Esophagus muscularis mucosa (tissue), 4 donors: ENCODE measurements around the gene SIRT5. TPM values are rescaled to one million over a fixed set of nuclear protein-coding genes. Genes with fewer than 3 reads are reported as not detected.

Experiments
- DNase-seq: peaks from one replicate; pipeline ENCODE4 v3.0.0-alpha.2; 2017; ENCODE audit errors: extremely low spot score
- H3K27ac ChIP-seq, 4 donors: fragments of 200-600 bp; sonication (generic); replicated peaks in 1 of 4; 1 replicate in 3 of 4; 2 replicates in 1 of 4; pipeline ENCODE4 v1.5.1; 2016 to 2019; ENCODE audit warnings: mild to moderate bottlenecking in 1 of 4
- H3K27me3 ChIP-seq, 4 donors: fragments of 200-600 bp; sonication (generic); one replicate each; pipeline versions ENCODE4 v1.5.1 to v1.6.0; 2016 to 2019
- H3K36me3 ChIP-seq, 4 donors: fragments of 200-600 bp; sonication (generic); one replicate each; pipeline ENCODE4 v1.5.1; 2016 to 2019
- H3K4me1 ChIP-seq, 4 donors: fragments of 200-600 bp; sonication (generic); one replicate each; pipeline ENCODE4 v1.5.1; 2016 to 2019
- H3K4me3 ChIP-seq, 4 donors: fragments of 200-600 bp; sonication (generic); 1 replicate in 2 of 4; 2 replicates in 2 of 4; pipeline ENCODE4 v1.5.1; 2016 to 2019; ENCODE audit warnings: mild to moderate bottlenecking in 4 of 4, moderate library complexity in 1 of 4
- H3K9me3 ChIP-seq, 4 donors: fragments of 200-600 bp; sonication (generic); 1 replicate in 3 of 4; 2 replicates in 1 of 4; pipeline ENCODE4 v1.5.1; 2016 to 2019
- CTCF ChIP-seq, 3 experiments: fragments of 200-600 bp in 2 of 3; fragments of 450-650 bp in 1 of 3; sonication (generic) in 2 of 3; IDR thresholded peaks; one replicate each; pipeline ENCODE4 v1.5.1; 2017 to 2019; ENCODE audit warnings: antibody characterized with exemption in 3 of 3, mild to moderate bottlenecking in 2 of 3, moderate library complexity in 1 of 3
- EP300 ChIP-seq: sonication (generic); formaldehyde crosslinking; IDR thresholded peaks from one replicate; pipeline ENCODE4 v1.6.1; 2017; ENCODE audit warnings: antibody characterized with exemption
- POLR2A ChIP-seq: fragments of 450-650 bp; IDR thresholded peaks from one replicate; pipeline ENCODE4 v1.6.1; 2017; ENCODE audit warnings: antibody characterized with exemption, moderate library complexity, mild to moderate bottlenecking, low read depth
- POLR2AphosphoS5 ChIP-seq, 2 donors: sonication (generic); formaldehyde crosslinking; IDR thresholded peaks; one replicate each; pipeline ENCODE4 v1.6.1; 2017; ENCODE audit warnings: antibody characterized with exemption in 2 of 2
- WGBS: methylation state at CpG from one replicate; pipeline ENCODE4 v1.1.5; 2018; 5-methylcytosine and 5-hydroxymethylcytosine counted together
- intact Hi-C: fragments of 100-400 bp; cut with DNase I; formaldehyde crosslinking; loops from one replicate; pipeline ENCODE4 v1.15.1; 2023
- total RNA-seq, 4 donors: library from RNA; depleted of rRNA; stranded (reverse); fragments of >200 nt; gene quantifications; one replicate each; pipeline versions ENCODE4 v1.1.0 to v1.2.1, GENCODE V29; 2016

The SIRT5 gene
- total RNA-seq, 4 donors from 2014 or later: 7.8 to 14.5 (median 12.6) TPM

GRCh38 chr6:13635948-13636658 lies 61.7 kb downstream of the SIRT5 start:
- 72% methylated on average over 4 of the region's 4 CpGs for WGBS
- H3K9me3 ChIP-seq: no peaks in the 10 kb centered on the region
- DNase-seq: no peak
- intact Hi-C loops: no loop called here
- H3K4me3 ChIP-seq: no peak overlapping the region
- H3K27me3 ChIP-seq: no peaks in the 10 kb centered on the region
- TF ChIP-seq POLR2AphosphoS5 (IDR thresholded peaks at IDR 0.05): no peak
- TF ChIP-seq EP300: no peak
- TF ChIP-seq CTCF (IDR thresholded peaks at IDR 0.05): no peak
- no peak for TF ChIP-seq POLR2A
- H3K27ac ChIP-seq: no peak overlapping the region
- peaks cover 17 to 73% (median 37%) of the 10 kb centered on the region in 4 donors for H3K36me3 ChIP-seq
- peaks cover 0 to 9% (median 0%) of the 10 kb centered on the region in 4 donors for H3K4me1 ChIP-seq

DNA sequence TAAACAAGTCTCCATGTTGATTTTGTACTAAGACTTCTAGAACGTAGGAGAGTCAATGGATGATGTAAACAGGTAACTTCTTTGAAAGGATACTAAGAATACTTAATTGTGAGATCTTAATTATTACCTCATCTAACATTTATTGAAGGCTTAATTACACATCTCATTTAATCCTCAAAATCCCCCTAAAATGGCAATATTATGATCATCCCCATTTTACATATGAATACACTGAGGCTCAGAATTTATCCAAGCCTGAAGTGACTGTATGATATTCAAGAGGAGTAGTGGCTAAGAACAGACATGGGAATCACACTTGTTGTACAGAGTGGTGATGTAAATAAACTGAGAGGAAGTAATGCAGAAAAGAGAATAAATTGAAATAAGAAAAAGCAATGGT lies 63.6 kb downstream of the SIRT5 start:
- Histone ChIP-seq H3K4me1 (no peaks in the 10 kb centered on the region), H3K4me3 (no peak overlapping the region), H3K36me3 (peaks cover 17 to 73% (median 28%) of the 10 kb centered on the region in 4 donors), H3K27me3 (no peaks in the 10 kb centered on the region), H3K9me3 (no peaks in the 10 kb centered on the region), H3K27ac (no peak overlapping the region)
- 94% methylated on average over 1 of the region's 1 CpG for WGBS
- intact Hi-C loops: no loop called here
- no peak for DNase-seq
- TF ChIP-seq CTCF (IDR thresholded peaks at IDR 0.05): no peak

DNA sequence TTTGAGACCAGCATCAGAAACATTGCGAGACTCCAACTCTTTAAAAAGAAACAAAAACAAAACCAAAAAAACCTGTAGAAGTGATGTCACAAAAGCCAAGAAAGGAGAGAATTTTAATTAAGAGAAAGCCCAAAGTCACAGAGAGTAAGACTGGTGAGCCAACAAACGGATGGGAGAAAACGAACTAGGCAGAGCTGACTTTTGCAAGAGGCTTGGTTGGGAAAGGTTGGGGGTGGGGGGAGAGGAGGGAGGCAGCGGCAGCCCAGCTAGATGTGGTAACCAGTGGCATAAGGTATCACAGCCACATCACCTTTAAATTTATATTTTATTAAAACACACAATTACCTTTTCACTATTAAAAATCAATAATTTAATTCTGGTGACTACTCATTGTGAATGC lies 64.2 kb downstream of the SIRT5 start:
- 89% methylated on average over 4 of the region's 4 CpGs for WGBS

GRCh38 chr6:13641315-13641714 lies 66.9 kb downstream of the SIRT5 start:
- intact Hi-C loops: no loop called here
- H3K9me3 ChIP-seq: no peaks in the 10 kb centered on the region
- no peaks in the 10 kb centered on the region for H3K27me3 ChIP-seq
- no peak overlapping the region for H3K27ac ChIP-seq
- peaks cover 17 to 78% (median 31%) of the 10 kb centered on the region in 4 donors for H3K36me3 ChIP-seq
- no peak for TF ChIP-seq CTCF (IDR thresholded peaks at IDR 0.05)
- no peak for TF ChIP-seq EP300
- no peak for TF ChIP-seq POLR2AphosphoS5 (IDR thresholded peaks at IDR 0.05)
- TF ChIP-seq POLR2A: no peak
- 63% methylated on average over 5 of the region's 5 CpGs for WGBS
- H3K4me3 ChIP-seq: no peak overlapping the region
- no peak for DNase-seq
- H3K4me1 ChIP-seq: no peaks in the 10 kb centered on the region

More for the DNA sequence above, 64.2 kb downstream of the SIRT5 start:
- Histone ChIP-seq H3K9me3 (no peaks in the 10 kb centered on the region), H3K4me1 (no peaks in the 10 kb centered on the region), H3K27ac (no peak overlapping the region), H3K4me3 (no peak overlapping the region), H3K27me3 (no peaks in the 10 kb centered on the region), H3K36me3 (peaks cover 17 to 75% (median 31%) of the 10 kb centered on the region in 4 donors)
- intact Hi-C loops: no loop called here
- DNase-seq: no peak
- no peak for TF ChIP-seq CTCF (IDR thresholded peaks at IDR 0.05)
- TF ChIP-seq POLR2AphosphoS5 (IDR thresholded peaks at IDR 0.05): no peak
- no peak for TF ChIP-seq EP300
- TF ChIP-seq POLR2A: no peak

DNA sequence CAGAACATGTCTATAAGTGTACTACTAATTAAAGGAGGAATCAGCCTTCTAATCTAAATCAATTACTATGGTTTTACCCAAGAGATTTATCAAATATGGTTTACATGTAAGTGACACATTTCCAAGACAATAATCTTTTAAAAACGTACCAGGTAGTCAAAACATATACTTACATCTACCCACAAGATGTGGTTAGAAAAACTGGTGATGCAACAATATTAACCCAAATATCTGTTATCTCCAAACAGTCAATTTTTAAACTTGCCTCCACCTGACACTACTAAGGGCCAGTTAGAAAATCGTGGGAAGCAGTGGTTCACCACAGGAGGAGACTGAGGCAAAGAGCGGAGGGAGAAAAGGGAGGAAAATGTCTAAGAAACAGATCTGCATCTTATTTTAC lies 68.7 kb downstream of the SIRT5 start:
- intact Hi-C loops: no loop called here
- Histone ChIP-seq H3K36me3 (peaks cover 14 to 62% (median 23%) of the 10 kb centered on the region in 4 donors), H3K4me1 (no peaks in the 10 kb centered on the region), H3K27me3 (no peaks in the 10 kb centered on the region), H3K9me3 (no peaks in the 10 kb centered on the region), H3K4me3 (no peak overlapping the region), H3K27ac (no peak overlapping the region)
- DNase-seq: no peak
- TF ChIP-seq CTCF (IDR thresholded peaks at IDR 0.05) (no peak), POLR2A (no peak), EP300 (no peak), POLR2AphosphoS5 (IDR thresholded peaks at IDR 0.05) (no peak)
- 78% methylated on average over 3 of the region's 3 CpGs for WGBS
